B cell (primary cell): ENCODE measurements around the gene CDK2. TPM values are rescaled to one million over a fixed set of nuclear protein-coding genes. Genes with fewer than 3 reads are reported as not detected.

Experiments
- ATAC-seq: fragments of 200-7000 bp; cut with Tn5 transposase; one replicate; pipeline ENCODE4 v1.10.0; 2021; ENCODE audit warnings: low read depth, mild to moderate bottlenecking, moderate number of reproducible peaks, moderate library complexity
- CTCF ChIA-PET: fragments of 350-600 bp; sonication (Branson Sonifier 250); formaldehyde crosslinking; loops from one replicate; lab custom pipeline; 2021; ENCODE audit warnings: antibody characterized with exemption, inconsistent platforms; lab: Charles Lee
- POLR2A ChIA-PET: fragments of 350-600 bp; sonication (Branson Sonifier 250); formaldehyde crosslinking; loops from one replicate; lab custom pipeline; 2021; ENCODE audit warnings: antibody characterized with exemption; lab: Charles Lee
- DNase-seq: peaks from one replicate; pipeline ENCODE4 v3.0.0; 2013
- H2AFZ ChIP-seq: 2 replicates; pipeline ENCODE4 v1.6.1; 2012; ENCODE audit warnings: mild to moderate bottlenecking, low read depth, low read length; ENCODE audit not compliant: insufficient read depth, poor library complexity, severe bottlenecking
- H3K27ac ChIP-seq, 2 donors: 1 replicate in 1 of 2; 2 replicates in 1 of 2; pipeline ENCODE4 v1.5.1; 2012 to 2013; ENCODE audit warnings: low read length in 2 of 2, mild to moderate bottlenecking in 2 of 2, moderate library complexity in 1 of 2
- H3K27me3 ChIP-seq, 4 experiments: fragments of 200-600 bp in 1 of 4; sonication (generic) in 1 of 4; replicated peaks in 1 of 4; 1 replicate in 2 of 4; 2 replicates in 2 of 4; pipeline versions ENCODE4 v1.6.1 to v1.7.0; 2013 to 2016; ENCODE audit warnings: low read length in 3 of 4, mild to moderate bottlenecking in 2 of 4, mixed read lengths in 1 of 4, moderate library complexity in 1 of 4; ENCODE audit not compliant: insufficient read depth in 4 of 4, control insufficient read depth in 3 of 4; ENCODE audit errors: control extremely low read depth in 1 of 4
- H3K36me3 ChIP-seq, 2 experiments: replicated peaks in 1 of 2; 1 replicate in 1 of 2; 2 replicates in 1 of 2; pipeline versions ENCODE4 v1.6.1 to v1.7.1; 2013; ENCODE audit warnings: low read length in 1 of 2; ENCODE audit not compliant: insufficient read depth in 2 of 2, control insufficient read depth in 1 of 2; ENCODE audit errors: control extremely low read depth in 1 of 2, extremely low read depth in 1 of 2
- H3K4me1 ChIP-seq, 2 donors: fragments of 200-600 bp in 1 of 2; sonication (generic) in 1 of 2; 1 replicate in 1 of 2; 2 replicates in 1 of 2; pipeline versions ENCODE4 v1.5.1 to v1.6.1; 2013 to 2017; ENCODE audit warnings: low read length in 2 of 2; ENCODE audit not compliant: control insufficient read depth in 2 of 2, insufficient read depth in 2 of 2
- H3K4me2 ChIP-seq: replicated peaks from 2 replicates; pipeline ENCODE3; 2012; ENCODE audit warnings: mild to moderate bottlenecking, low read depth, low read length; ENCODE audit not compliant: poor library complexity, severe bottlenecking
- H3K4me3 ChIP-seq, 5 experiments: fragments of 200-600 bp in 1 of 5; sonication (generic) in 1 of 5; 1 replicate in 3 of 5; 2 replicates in 2 of 5; pipeline versions ENCODE4 v1.5.1 to v1.7.0; 2011 to 2016; ENCODE audit warnings: low read length in 4 of 5, mild to moderate bottlenecking in 4 of 5, low read depth in 2 of 5, control low read depth in 1 of 5, moderate library complexity in 1 of 5; ENCODE audit not compliant: insufficient read depth in 1 of 5; ENCODE audit errors: control extremely low read depth in 1 of 5, extremely low read depth in 1 of 5
- H3K79me2 ChIP-seq: fragments of 200-600 bp; sonication (generic); one replicate; pipeline ENCODE4 v1.6.0; 2016; ENCODE audit warnings: low read length; ENCODE audit not compliant: control insufficient read depth, insufficient read depth
- H3K9ac ChIP-seq: fragments of 200-600 bp; sonication (generic); 2 replicates; pipeline ENCODE4 v1.6.1; 2017; ENCODE audit warnings: mild to moderate bottlenecking, low read length, moderate library complexity
- H3K9me3 ChIP-seq, 3 donors: one replicate each; pipeline versions ENCODE4 v1.6.1 to v1.7.1; 2013; ENCODE audit warnings: low read length in 2 of 3; ENCODE audit not compliant: control insufficient read depth in 2 of 3, insufficient read depth in 1 of 3; ENCODE audit errors: control extremely low read depth in 1 of 3
- H4K20me1 ChIP-seq: 2 replicates; pipeline ENCODE4 v1.6.0; 2012; ENCODE audit warnings: mild to moderate bottlenecking, low read length; ENCODE audit not compliant: insufficient read depth, control insufficient read depth, poor library complexity, severe bottlenecking
- H3K27ac Mint-ChIP-seq: one replicate; pipeline ENCODE4 v1.8.0; 2021; ENCODE audit warnings: mixed read lengths
- H3K27me3 Mint-ChIP-seq: one replicate; pipeline ENCODE4 v1.8.0; 2021; ENCODE audit warnings: mixed read lengths
- H3K4me1 Mint-ChIP-seq: one replicate; pipeline ENCODE4 v1.8.0; 2021; ENCODE audit warnings: mixed read lengths
- H3K4me3 Mint-ChIP-seq: one replicate; pipeline ENCODE4 v1.8.0; 2021; ENCODE audit warnings: mixed read lengths
- H3K9me3 Mint-ChIP-seq: one replicate; pipeline ENCODE4 v1.8.0; 2022; ENCODE audit warnings: mixed read lengths; ENCODE audit not compliant: insufficient read depth
- EZH2 ChIP-seq: IDR thresholded peaks from 2 replicates; pipeline ENCODE4 v1.6.1; 2012; ENCODE audit warnings: borderline replicate concordance, low read depth, mild to moderate bottlenecking, moderate library complexity, low read length; ENCODE audit not compliant: insufficient read depth, poor library complexity, severe bottlenecking
- WGBS: methylation state at CpG from one replicate; pipeline ENCODE4 v1.1.5; 2013; ENCODE audit warnings: missing lambda C conversion rate; ENCODE audit not compliant: insufficient coverage; 5-methylcytosine and 5-hydroxymethylcytosine counted together
- intact Hi-C: fragments of 100-400 bp; cut with micrococcal nuclease; formaldehyde crosslinking; loops from one replicate; pipeline ENCODE4 v1.10.0; 2022
- polyA plus RNA-seq: library from polyadenylated mRNA; depleted of rRNA; stranded (reverse); fragments of >200 nt; gene quantifications from 2 replicates; pipeline ENCODE4 v1.2.3, GENCODE V29; 2012
- total RNA-seq, 2 donors: library from RNA; stranded (reverse); fragments of 120-200 nt in 1 of 2; gene quantifications; 1 replicate in 1 of 2; 2 replicates in 1 of 2; pipeline versions ENCODE4 v1.2.3 to v1.2.4, GENCODE V29; 2013 to 2022
- TF ChIP-seq, protein P1 (sequence below): fragments of 200-600 bp; IDR thresholded peaks from one replicate; pipeline ENCODE4 v1.8.0; 2022; ENCODE audit warnings: antibody characterized with exemption, mild to moderate bottlenecking

The CDK2 gene
- total and polyA plus RNA-seq, 2 donors (not counting 1 experiment from before 2014, with no cell fraction given), result 10.8 to 32.8 TPM

- Mint-ChIP-seq H3K27ac (peak within 1 kb of the TSS; percentile 97), H3K9me3 (no peaks in the 10 kb centered on the region), H3K4me1 (peaks cover 57% of the 10 kb centered on the region), H3K4me3 (peak within 1 kb of the TSS; percentile 94), H3K27me3 (no peaks in the 10 kb centered on the region)
- peak; percentile 29 for ATAC-seq
- peak within 1 kb of the TSS; percentile 98 for H3K9ac ChIP-seq
- no peaks in the 10 kb centered on the region for H3K9me3 ChIP-seq
- peak within 1 kb of the TSS; percentile 92 for H2AFZ ChIP-seq
- intact Hi-C loops, result loop anchor here (1.0 to 10.0 kb wide), 10 partner anchors 45 to 759 kb away; partner anchors contain the start of genes BLOC1S1, DNAJC14, PTGES3 and RPL41
- ChIA-PET POLR2A (interaction anchor here (0.5 to 3.6 kb wide), 10 partner anchors 12 to 1184 kb away, joined by 3 to 25 read pairs (median 4); partner anchors contain the start of genes DNAJC14, ORMDL2, RAB5B and SARNP), CTCF (interaction anchor here (1.0 to 10.3 kb wide), 9 partner anchors 13 to 190 kb away, joined by 3 to 155 read pairs (median 9); partner anchors contain the start of genes DNAJC14, ORMDL2, RAB5B and SARNP)
- peak; percentile 73 for DNase-seq
- peak within 1 kb of the TSS; percentile 88 to 100 (median 98) for H3K4me3 ChIP-seq
- peaks cover 0 to 12% of the 10 kb centered on the region in 2 experiments for H3K36me3 ChIP-seq
- H4K20me1 ChIP-seq, result no peaks in the 10 kb centered on the region
- H3K79me2 ChIP-seq, result peaks cover 50% of the 10 kb centered on the region
- TF ChIP-seq, protein P1, sequence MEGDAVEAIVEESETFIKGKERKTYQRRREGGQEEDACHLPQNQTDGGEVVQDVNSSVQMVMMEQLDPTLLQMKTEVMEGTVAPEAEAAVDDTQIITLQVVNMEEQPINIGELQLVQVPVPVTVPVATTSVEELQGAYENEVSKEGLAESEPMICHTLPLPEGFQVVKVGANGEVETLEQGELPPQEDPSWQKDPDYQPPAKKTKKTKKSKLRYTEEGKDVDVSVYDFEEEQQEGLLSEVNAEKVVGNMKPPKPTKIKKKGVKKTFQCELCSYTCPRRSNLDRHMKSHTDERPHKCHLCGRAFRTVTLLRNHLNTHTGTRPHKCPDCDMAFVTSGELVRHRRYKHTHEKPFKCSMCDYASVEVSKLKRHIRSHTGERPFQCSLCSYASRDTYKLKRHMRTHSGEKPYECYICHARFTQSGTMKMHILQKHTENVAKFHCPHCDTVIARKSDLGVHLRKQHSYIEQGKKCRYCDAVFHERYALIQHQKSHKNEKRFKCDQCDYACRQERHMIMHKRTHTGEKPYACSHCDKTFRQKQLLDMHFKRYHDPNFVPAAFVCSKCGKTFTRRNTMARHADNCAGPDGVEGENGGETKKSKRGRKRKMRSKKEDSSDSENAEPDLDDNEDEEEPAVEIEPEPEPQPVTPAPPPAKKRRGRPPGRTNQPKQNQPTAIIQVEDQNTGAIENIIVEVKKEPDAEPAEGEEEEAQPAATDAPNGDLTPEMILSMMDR, result no peak
- no peak for TF ChIP-seq EZH2
- H3K4me2 ChIP-seq, result peak within 1 kb of the TSS; percentile 88
- H3K27ac ChIP-seq, result peak within 1 kb of the TSS; percentile 67 to 92
- WGBS, result 8% methylated on average over 48 of the region's 49 CpGs
- peaks cover 36 to 49% of the 10 kb centered on the region in 2 donors for H3K4me1 ChIP-seq
- no peaks in the 10 kb centered on the region for H3K27me3 ChIP-seq
These were observed 38.8 kb upstream of the CDK2 start, which contains the start of gene PYM1 for GRCh38 chr12:55927588-55928502. PYM1 (minus strand) TSS chr12:55927894; CDS start chr12:55927761, 133 bp downstream.
